ENCODE measurements around the gene NOTCH3. TPM values are rescaled to one million over a fixed set of nuclear protein-coding genes. Genes with fewer than 3 reads are reported as not detected.

The NOTCH3 gene
- total and polyA plus RNA-seq, 2 of the 8 experiments (the other 6 are each of a cell fraction or from before 2014, with no cell fraction given) = 37.5 to 107 TPM

- ChIA-PET CTCF (ENCODE audit: partially characterized antibody) (interaction anchor here (0.7 to 2.6 kb wide), 5 partner anchors 12 to 255 kb away, joined by 3 to 9 read pairs (median 5); partner anchors contain the start of gene EPHX3), POLR2A (ENCODE audit: partially characterized antibody) (interaction anchor here (0.6 to 7.1 kb wide), 8 partner anchors 8 to 178 kb away, joined by 3 to 36 read pairs (median 4); partner anchors contain the start of gene AKAP8)
- no peak for TF ChIP-seq RAD21 (IDR thresholded peaks at IDR 0.05 in 1 of 2, conservative IDR thresholded peaks at IDR 0.05 in 1 of 2; ENCODE audit: low read depth in 2 of 2, low read length in 2 of 2)
- no peak for TF ChIP-seq SIX5 (IDR thresholded peaks at IDR 0.05; ENCODE audit: low read depth, low read length)
- TF ChIP-seq KDM4A (IDR thresholded peaks at IDR 0.05; ENCODE audit: low read depth, low read length, severe bottlenecking) = no peak
These were observed 704 bp upstream of the NOTCH3 start for GRCh38 chr19:15201374-15202023.

More at GRCh38 chr19:15201374-15202023, 704 bp upstream of the NOTCH3 start:
- FAIRE-seq (no peak), DNase-seq (ENCODE audit: low read depth in 1 of 2, low spot score in 2 of 2) (no peak)
- WGBS, 2 experiments (ENCODE audit: extremely low coverage in 1 of 2, insufficient coverage in 1 of 2, insufficient read length in 1 of 2, insufficient replicate concordance in 2 of 2, low coverage in 1 of 2, low lambda C conversion rate in 2 of 2, missing lambda C conversion rate in 1 of 2) = 91% methylated on average over 16 of the region's 18 CpGs; no CpG with 5 or more reads in 1 of the 2 experiments
- peak overlapping the region; percentile 42 to 60; a peak in 3 of 4 replicates for H3K4me2 ChIP-seq (ENCODE audit: insufficient read depth in 1 of 2, low read depth in 2 of 2, low read length in 2 of 2)
- H3K14ac ChIP-seq (ENCODE audit: insufficient read length) = no peak overlapping the region
- peaks cover 4 to 19% of the 10 kb centered on the region in 2 experiments; a peak in 3 of 4 replicates for H3K79me2 ChIP-seq (ENCODE audit: control insufficient read depth in 1 of 2, insufficient read depth in 2 of 2, low read length in 2 of 2)
- H3K4ac ChIP-seq (replicated peaks; ENCODE audit: insufficient read length, low read depth, low read length) = no peak overlapping the region
- no peak overlapping the region for H2BK15ac ChIP-seq (ENCODE audit: low read length)
- H3K23me2 ChIP-seq (ENCODE audit: low read depth, low read length) = peaks cover 8% of the 10 kb centered on the region
- peak overlapping the region; percentile 61; the same call in 1 of the 2 replicates for H2BK20ac ChIP-seq (ENCODE audit: low read length)
- H2AK5ac ChIP-seq (ENCODE audit: low read depth, low read length) = 0 out of 2 replicates have a peak overlapping the region, but pooled peaks have one; percentile 24
- no peak overlapping the region for H2BK120ac ChIP-seq (replicated peaks; ENCODE audit: low read depth, low read length)
- H2AFZ ChIP-seq (ENCODE audit: low read length) = 0 out of 2 replicates have a peak overlapping the region, but pooled peaks have one; percentile 40
- peak overlapping the region; percentile 67 for H4K5ac ChIP-seq (ENCODE audit: insufficient read length, low read depth, low read length)
- H4K91ac ChIP-seq (replicated peaks; ENCODE audit: insufficient read length, low read length) = peak overlapping the region; percentile 40
- no peak overlapping the region; the same call in 1 of the 2 replicates for H3K18ac ChIP-seq (ENCODE audit: extremely low read depth, low read length)
- peaks cover 0 to 11% (median 8%) of the 10 kb centered on the region in 4 experiments for H3K4me1 ChIP-seq (replicated peaks in 1 of 4; ENCODE audit: control insufficient read depth in 3 of 4, insufficient read depth in 4 of 4, low read length in 3 of 4)
- H4K8ac ChIP-seq (ENCODE audit: extremely low read depth, insufficient read depth, low read length) = no peak overlapping the region
- peak overlapping the region; percentile 46 for H3K56ac ChIP-seq (replicated peaks; ENCODE audit: insufficient read length, low read depth, low read length)
- no peak overlapping the region for H2BK12ac ChIP-seq (ENCODE audit: low read depth, low read length)
- H3K4me3 ChIP-seq (ENCODE audit: extremely low read depth in 1 of 4, insufficient read depth in 2 of 4, low read depth in 3 of 4, low read length in 4 of 4) = peak overlapping the region; percentile 33 to 81 (median 50); a peak in 7 of 8 replicates
- H2BK5ac ChIP-seq (ENCODE audit: low read depth, low read length) = no peak overlapping the region
- H4K20me1 ChIP-seq (replicated peaks in 1 of 2; ENCODE audit: control insufficient read depth in 1 of 2, insufficient read depth in 2 of 2, low read length in 2 of 2) = peaks cover 4 to 18% of the 10 kb centered on the region in 2 experiments
- peaks cover 11% of the 10 kb centered on the region for H3K79me1 ChIP-seq (ENCODE audit: low read depth, low read length)
- H3K9me3 ChIP-seq (ENCODE audit: insufficient read depth in 2 of 2, low read depth in 1 of 2, low read length in 1 of 2) = no peaks in the 10 kb centered on the region
- H3K27ac ChIP-seq (ENCODE audit: low read depth, low read length) = no peak overlapping the region
- H3K27me3 ChIP-seq (replicated peaks in 1 of 4; ENCODE audit: control insufficient read depth in 3 of 4, extremely low read depth in 1 of 4, insufficient read depth in 3 of 4, low read length in 3 of 4) = peaks cover 0 to 2% (median 0%) of the 10 kb centered on the region in 4 experiments; a peak in 1 of 7 replicates
- no peak overlapping the region for H3K23ac ChIP-seq (ENCODE audit: insufficient read length)
- peaks cover 0 to 21% (median 5%) of the 10 kb centered on the region in 4 experiments; a peak in 4 of 8 replicates for H3K36me3 ChIP-seq (ENCODE audit: control insufficient read depth in 2 of 4, insufficient read depth in 4 of 4, low read length in 3 of 4)
- no peak overlapping the region for H3K9ac ChIP-seq (replicated peaks in 1 of 4; ENCODE audit: extremely low read depth in 1 of 4, low read depth in 3 of 4, low read length in 3 of 4)

Measured in H1 (cell line).